ENCODE measurements around the gene LYZL4.

The LYZL4 gene

GRCh38 chr3:42410370-42411131 is at the start of gene LYZL4:
Gene LYZL4 (minus strand): TSS chr3:42410610. CDS start chr3:42407251, 3,359 bp downstream.
- DNase-seq (ENCODE audit: extremely low read depth in 1 of 2, low read depth in 1 of 2): no peak

- no peak for DNase-seq (ENCODE audit: extremely low read depth in 1 of 2, low read depth in 1 of 2)
These were observed 48.7 kb upstream of the LYZL4 start for GRCh38 chr3:42459151-42459550.

GRCh38 chr3:42456211-42456610 is 45.8 kb upstream of the LYZL4 start:
- DNase-seq (ENCODE audit: extremely low read depth in 1 of 2, low read depth in 1 of 2): no peak

GRCh38 chr3:42451546-42452230 is 41.3 kb upstream of the LYZL4 start:
- DNase-seq (ENCODE audit: extremely low read depth in 1 of 2, low read depth in 1 of 2): no peak

GRCh38 chr3:42451116-42451515 is 40.7 kb upstream of the LYZL4 start:
- DNase-seq (ENCODE audit: extremely low read depth in 1 of 2, low read depth in 1 of 2): no peak

- no peak for DNase-seq (ENCODE audit: extremely low read depth in 1 of 2, low read depth in 1 of 2)
These were observed 40.2 kb upstream of the LYZL4 start for GRCh38 chr3:42450567-42450966.

- no peak for DNase-seq (ENCODE audit: extremely low read depth in 1 of 2, low read depth in 1 of 2)
These were observed 37.1 kb upstream of the LYZL4 start for GRCh38 chr3:42447481-42447880.

GRCh38 chr3:42446111-42447050 is 36.0 kb upstream of the LYZL4 start:
- DNase-seq (ENCODE audit: extremely low read depth in 1 of 2, low read depth in 1 of 2): no peak

- DNase-seq (ENCODE audit: extremely low read depth in 1 of 2, low read depth in 1 of 2): peak; percentile 48 to 67
These were observed 33.5 kb upstream of the LYZL4 start for GRCh38 chr3:42443819-42444436.

- DNase-seq (ENCODE audit: extremely low read depth in 1 of 2, low read depth in 1 of 2): no peak
These were observed 32.9 kb upstream of the LYZL4 start for GRCh38 chr3:42443292-42443691.

GRCh38 chr3:42442640-42443039 is 32.2 kb upstream of the LYZL4 start:
- DNase-seq (ENCODE audit: extremely low read depth in 1 of 2, low read depth in 1 of 2): no peak

GRCh38 chr3:42441791-42442190 is 31.4 kb upstream of the LYZL4 start:
- DNase-seq (ENCODE audit: extremely low read depth in 1 of 2, low read depth in 1 of 2): no peak

GRCh38 chr3:42440924-42441323 is 30.5 kb upstream of the LYZL4 start:
- no peak for DNase-seq (ENCODE audit: extremely low read depth in 1 of 2, low read depth in 1 of 2)

- DNase-seq (ENCODE audit: extremely low read depth in 1 of 2, low read depth in 1 of 2): no peak
These were observed 29.1 kb upstream of the LYZL4 start for GRCh38 chr3:42439261-42440115.

GRCh38 chr3:42438758-42439157 is 28.3 kb upstream of the LYZL4 start:
- no peak for DNase-seq (ENCODE audit: extremely low read depth in 1 of 2, low read depth in 1 of 2)

- no peak for DNase-seq (ENCODE audit: extremely low read depth in 1 of 2, low read depth in 1 of 2)
These were observed 27.8 kb upstream of the LYZL4 start for GRCh38 chr3:42438193-42438592.

GRCh38 chr3:42434777-42435380 is 24.5 kb upstream of the LYZL4 start:
- DNase-seq (ENCODE audit: extremely low read depth in 1 of 2, low read depth in 1 of 2): no peak

- DNase-seq (ENCODE audit: extremely low read depth in 1 of 2, low read depth in 1 of 2): no peak
These were observed 22.1 kb upstream of the LYZL4 start for GRCh38 chr3:42432485-42432884.

GRCh38 chr3:42430781-42431532 is 20.5 kb upstream of the LYZL4 start:
- no peak for DNase-seq (ENCODE audit: extremely low read depth in 1 of 2, low read depth in 1 of 2)
